Measurements from ENCODE around the gene RASSF7. TPM values are rescaled to one million over a fixed set of nuclear protein-coding genes. Genes with fewer than 3 reads are reported as not detected.

The RASSF7 gene
- total RNA-seq, 1 donor from 2014 or later, result 19.8 TPM

GRCh38 chr11:536841-537621, 23.7 kb upstream of the RASSF7 start, which contains the start of gene LRRC56:
LRRC56 (plus strand) TSS chr11:537527; CDS start chr11:540685, 3,158 bp downstream.
- H3K4me1 Mint-ChIP-seq (ENCODE audit: low read depth), result peaks cover 9% of the 10 kb centered on the region
- peak within 1 kb of the TSS; percentile 87 for H3K4me3 Mint-ChIP-seq
- intact Hi-C loops (cut with micrococcal nuclease), result loop anchor here (1.0 to 5.0 kb wide), 8 partner anchors 18 to 185 kb away; partner anchors contain the start of genes LMNTD2, PHRF1, PTDSS2 and RASSF7
- H3K9me3 Mint-ChIP-seq, result no peaks in the 10 kb centered on the region
- H3K36me3 Mint-ChIP-seq (ENCODE audit: low read depth), result peaks cover under 1% of the 10 kb centered on the region
- H3K27ac Mint-ChIP-seq, result peak within 1 kb of the TSS; percentile 89
- no peaks in the 10 kb centered on the region for H3K27me3 Mint-ChIP-seq (ENCODE audit: insufficient read depth)
- DNase-seq (ENCODE audit: low spot score), result peak; percentile 77

DNA sequence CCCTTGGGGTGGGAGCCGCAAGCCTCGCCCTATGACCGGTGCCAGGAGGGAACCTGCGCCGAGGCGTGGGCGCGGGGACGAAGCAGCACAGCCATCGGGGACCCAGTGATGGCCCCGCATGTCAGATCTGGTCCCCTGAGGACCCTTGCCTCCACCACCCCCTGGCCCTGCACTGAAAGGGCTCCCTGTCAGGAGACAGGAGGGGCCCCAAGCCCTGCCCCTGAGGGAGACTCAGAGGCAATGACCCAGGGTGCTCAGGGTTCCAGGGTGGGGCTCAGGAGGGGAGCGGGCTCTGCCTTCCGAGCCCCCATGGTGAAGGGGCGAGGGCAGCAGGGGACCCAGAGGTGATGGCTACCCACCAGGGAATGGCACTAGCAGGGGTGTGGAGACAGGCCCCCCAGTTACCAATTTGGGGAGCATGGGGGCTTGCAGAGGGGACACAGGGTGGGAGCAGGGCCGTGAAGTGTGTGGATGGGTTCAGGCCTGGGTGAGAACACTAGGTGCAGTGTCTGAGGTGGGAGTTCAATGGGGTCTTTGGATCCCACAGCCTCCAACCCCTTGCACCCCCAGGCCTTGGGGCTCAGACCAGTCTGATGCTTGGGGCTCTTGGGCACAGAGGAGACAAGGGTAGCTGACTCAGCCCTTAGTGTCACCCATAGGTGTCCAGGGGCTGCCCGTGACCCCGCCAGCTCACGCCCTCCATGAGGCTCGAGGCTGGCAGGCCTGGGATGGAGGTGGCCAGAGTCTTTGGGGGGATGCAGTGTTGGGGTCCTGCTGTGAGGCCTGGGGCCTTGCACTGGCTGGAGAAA, 22.9 kb upstream of the RASSF7 start:
- H3K27me3 Mint-ChIP-seq (ENCODE audit: insufficient read depth), result no peaks in the 10 kb centered on the region
- H3K36me3 Mint-ChIP-seq (ENCODE audit: low read depth), result peaks cover 1% of the 10 kb centered on the region
- H3K27ac Mint-ChIP-seq, result peak overlapping the region; percentile 40
- H3K4me1 Mint-ChIP-seq (ENCODE audit: low read depth), result peaks cover 9% of the 10 kb centered on the region
- intact Hi-C loops (cut with micrococcal nuclease), result loop anchor here (1.0 to 5.0 kb wide), 8 partner anchors 17 to 184 kb away; partner anchors contain the start of genes LMNTD2, PHRF1, PTDSS2 and RASSF7
- peak overlapping the region; percentile 53 for H3K4me3 Mint-ChIP-seq
- H3K9me3 Mint-ChIP-seq, result no peaks in the 10 kb centered on the region
- DNase-seq (ENCODE audit: low spot score), result no peak

DNA sequence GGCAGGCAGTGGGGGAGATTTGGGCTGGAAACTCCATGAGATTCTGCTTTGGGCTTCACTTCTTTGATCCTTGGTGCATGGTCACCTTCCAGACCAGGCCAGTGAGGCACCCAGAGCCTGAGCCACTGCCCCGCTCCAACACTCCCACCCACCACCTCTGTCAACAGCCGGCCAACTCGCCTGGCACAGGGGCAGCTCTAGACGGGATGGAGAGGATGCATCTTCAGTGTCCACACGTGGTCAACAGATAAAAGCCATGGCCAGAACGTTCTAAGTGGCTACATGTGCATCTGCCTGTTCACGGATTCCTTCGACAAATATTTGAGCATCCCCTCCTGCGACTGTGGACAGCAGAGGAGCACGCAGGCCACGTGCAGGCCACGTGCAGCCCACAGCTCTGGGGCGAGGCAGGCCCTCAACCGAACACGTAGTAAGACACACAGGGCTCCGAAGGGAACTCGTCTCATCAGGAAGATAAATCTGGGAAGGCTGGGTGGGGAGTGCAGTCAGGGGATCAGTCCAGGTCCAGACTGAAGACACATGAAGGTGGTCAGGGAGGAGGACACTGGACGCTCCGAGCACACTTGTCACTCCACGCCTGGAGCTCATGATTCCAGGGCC, 22.2 kb upstream of the RASSF7 start:
- H3K27ac Mint-ChIP-seq, result no peak overlapping the region
- peaks cover 9% of the 10 kb centered on the region for H3K4me1 Mint-ChIP-seq (ENCODE audit: low read depth)
- DNase-seq (ENCODE audit: low spot score), result no peak
- H3K4me3 Mint-ChIP-seq, result no peak overlapping the region
- H3K9me3 Mint-ChIP-seq, result no peaks in the 10 kb centered on the region
- H3K36me3 Mint-ChIP-seq (ENCODE audit: low read depth), result peaks cover 1% of the 10 kb centered on the region
- intact Hi-C loops (cut with micrococcal nuclease), result loop anchor here (5.0 kb wide), 1 partner anchor 184 kb away; no protein-coding TSS in a partner anchor
- no peaks in the 10 kb centered on the region for H3K27me3 Mint-ChIP-seq (ENCODE audit: insufficient read depth)

GRCh38 chr11:539971-540481, 20.7 kb upstream of the RASSF7 start:
- Mint-ChIP-seq H3K27me3 (ENCODE audit: insufficient read depth) (no peaks in the 10 kb centered on the region), H3K36me3 (ENCODE audit: low read depth) (peaks cover 1% of the 10 kb centered on the region)
- intact Hi-C loops (cut with micrococcal nuclease), result loop anchor here (5.0 kb wide), 1 partner anchor 182 kb away; no protein-coding TSS in a partner anchor

DNA sequence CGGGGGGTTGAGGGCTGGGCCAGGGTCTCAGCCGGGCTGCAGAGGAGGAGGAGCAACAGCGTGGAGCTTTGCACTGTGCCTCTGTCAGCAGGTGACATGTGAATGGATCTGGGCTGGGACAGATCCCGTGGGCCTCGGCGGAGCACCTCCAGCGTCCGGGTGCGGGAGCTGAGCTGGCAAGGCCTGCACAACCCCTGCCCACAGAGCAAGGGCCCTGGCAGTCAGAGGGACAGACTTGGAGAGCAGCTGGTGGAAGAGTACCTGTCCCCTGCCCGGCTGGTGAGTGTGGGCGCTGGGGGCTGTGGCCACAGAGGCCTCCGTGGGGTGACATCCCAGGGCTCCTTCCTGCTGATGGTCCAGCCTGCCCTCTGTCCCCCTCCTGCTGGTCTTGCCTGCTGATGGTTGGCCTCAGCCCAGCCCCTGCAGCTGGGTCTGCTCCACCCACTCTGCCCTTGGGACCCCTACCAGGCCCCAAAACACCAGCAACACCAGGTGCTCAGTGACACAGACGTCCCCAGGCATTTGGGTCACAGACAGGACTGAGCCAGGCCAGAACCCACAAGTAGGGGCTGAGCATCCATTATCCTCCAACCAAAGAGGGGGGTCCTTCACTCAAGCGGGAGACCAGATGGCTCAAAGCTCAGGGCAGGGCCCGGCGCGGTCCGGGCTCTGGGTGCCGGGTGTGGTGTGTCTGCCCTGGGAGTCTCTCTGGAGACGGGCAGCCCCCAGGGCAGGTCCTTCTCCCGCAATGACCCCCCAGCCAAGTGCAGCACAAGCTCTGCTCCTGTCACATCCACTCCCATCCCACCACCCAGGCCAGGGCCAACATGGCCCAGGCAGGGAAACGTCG, 20.0 kb upstream of the RASSF7 start:
- intact Hi-C loops (cut with micrococcal nuclease), result no loop called here
- Mint-ChIP-seq H3K27ac (no peak overlapping the region), H3K27me3 (ENCODE audit: insufficient read depth) (no peaks in the 10 kb centered on the region), H3K4me1 (ENCODE audit: low read depth) (peaks cover 4% of the 10 kb centered on the region), H3K36me3 (ENCODE audit: low read depth) (peaks cover 1% of the 10 kb centered on the region), H3K4me3 (no peak overlapping the region), H3K9me3 (no peaks in the 10 kb centered on the region)
- DNase-seq (ENCODE audit: low spot score), result no peak

More at GRCh38 chr11:539971-540481, 20.7 kb upstream of the RASSF7 start:
- Mint-ChIP-seq H3K4me3 (no peak overlapping the region), H3K9me3 (no peaks in the 10 kb centered on the region), H3K4me1 (ENCODE audit: low read depth) (peaks cover 4% of the 10 kb centered on the region), H3K27ac (no peak overlapping the region)
- no peak for DNase-seq (ENCODE audit: low spot score)

DNA sequence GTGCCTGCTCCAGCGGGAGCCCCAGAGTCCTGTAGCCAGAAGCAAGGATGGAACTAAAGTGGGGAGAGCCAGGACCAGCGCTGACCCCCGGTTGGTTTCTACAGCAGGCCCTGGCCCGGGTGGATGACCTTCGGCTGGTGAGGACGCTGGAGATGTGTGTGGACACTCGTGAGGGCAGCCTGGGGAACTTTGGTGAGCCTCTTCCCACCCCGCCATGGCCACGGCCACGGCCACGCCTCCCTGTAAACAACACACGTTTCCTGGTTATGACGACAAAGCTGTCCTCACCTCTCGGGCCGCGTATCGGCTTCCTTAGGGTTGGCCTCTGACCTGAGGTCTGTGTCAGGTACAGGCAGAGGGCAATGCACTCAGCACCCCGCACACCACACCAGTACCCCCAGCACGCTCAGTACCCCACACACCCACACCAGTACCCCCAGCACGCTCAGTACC, 19.3 kb upstream of the RASSF7 start:
- Mint-ChIP-seq H3K27me3 (ENCODE audit: insufficient read depth) (no peaks in the 10 kb centered on the region), H3K4me1 (ENCODE audit: low read depth) (no peaks in the 10 kb centered on the region), H3K36me3 (ENCODE audit: low read depth) (peaks cover 1% of the 10 kb centered on the region), H3K27ac (no peak overlapping the region), H3K4me3 (no peak overlapping the region), H3K9me3 (no peaks in the 10 kb centered on the region)
- intact Hi-C loops (cut with micrococcal nuclease), result no loop called here
- DNase-seq (ENCODE audit: low spot score), result no peak

DNA sequence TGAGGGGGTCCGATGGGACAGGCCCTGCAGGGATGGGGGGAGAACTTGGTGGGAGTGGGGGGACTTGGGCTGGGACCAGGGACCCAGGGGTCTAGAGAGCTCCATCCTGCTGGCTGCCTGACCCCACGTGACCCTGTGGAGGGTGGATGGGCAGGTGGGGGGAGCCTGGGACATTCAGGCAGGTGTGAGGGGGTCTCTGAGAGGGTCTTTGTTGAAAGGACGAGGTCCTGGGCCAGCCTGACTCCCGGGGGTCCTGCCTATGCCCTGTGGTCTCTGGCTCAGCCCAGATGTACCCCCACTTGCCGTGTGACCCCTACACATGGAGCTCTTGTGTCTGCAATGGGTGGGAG, 16.0 kb upstream of the RASSF7 start:
- Mint-ChIP-seq H3K27ac (no peak overlapping the region), H3K4me3 (no peak overlapping the region), H3K9me3 (no peaks in the 10 kb centered on the region), H3K27me3 (ENCODE audit: insufficient read depth) (peaks cover 3% of the 10 kb centered on the region), H3K4me1 (ENCODE audit: low read depth) (no peaks in the 10 kb centered on the region), H3K36me3 (ENCODE audit: low read depth) (peaks cover 1% of the 10 kb centered on the region)
- DNase-seq (ENCODE audit: low spot score), result no peak
- intact Hi-C loops (cut with micrococcal nuclease), result no loop called here

- no peak overlapping the region for H3K4me3 Mint-ChIP-seq
- peaks cover 3% of the 10 kb centered on the region for H3K27me3 Mint-ChIP-seq (ENCODE audit: insufficient read depth)
- no peak for DNase-seq (ENCODE audit: low spot score)
- no peaks in the 10 kb centered on the region for H3K9me3 Mint-ChIP-seq
- H3K4me1 Mint-ChIP-seq (ENCODE audit: low read depth), result no peaks in the 10 kb centered on the region
- no peak overlapping the region for H3K27ac Mint-ChIP-seq
- intact Hi-C loops (cut with micrococcal nuclease), result no loop called here
- peaks cover 1% of the 10 kb centered on the region for H3K36me3 Mint-ChIP-seq (ENCODE audit: low read depth)
Observed at GRCh38 chr11:545171-545570, 15.6 kb upstream of the RASSF7 start.

- H3K36me3 Mint-ChIP-seq (ENCODE audit: low read depth), result no peaks in the 10 kb centered on the region
- H3K27ac Mint-ChIP-seq, result no peak overlapping the region
- DNase-seq (ENCODE audit: low spot score), result no peak
- no peaks in the 10 kb centered on the region for H3K4me1 Mint-ChIP-seq (ENCODE audit: low read depth)
- H3K27me3 Mint-ChIP-seq (ENCODE audit: insufficient read depth), result peaks cover 3% of the 10 kb centered on the region
- no peak overlapping the region for H3K4me3 Mint-ChIP-seq
- H3K9me3 Mint-ChIP-seq, result no peaks in the 10 kb centered on the region
- intact Hi-C loops (cut with micrococcal nuclease), result no loop called here
Observed at GRCh38 chr11:548700-549603, 11.8 kb upstream of the RASSF7 start.

DNA sequence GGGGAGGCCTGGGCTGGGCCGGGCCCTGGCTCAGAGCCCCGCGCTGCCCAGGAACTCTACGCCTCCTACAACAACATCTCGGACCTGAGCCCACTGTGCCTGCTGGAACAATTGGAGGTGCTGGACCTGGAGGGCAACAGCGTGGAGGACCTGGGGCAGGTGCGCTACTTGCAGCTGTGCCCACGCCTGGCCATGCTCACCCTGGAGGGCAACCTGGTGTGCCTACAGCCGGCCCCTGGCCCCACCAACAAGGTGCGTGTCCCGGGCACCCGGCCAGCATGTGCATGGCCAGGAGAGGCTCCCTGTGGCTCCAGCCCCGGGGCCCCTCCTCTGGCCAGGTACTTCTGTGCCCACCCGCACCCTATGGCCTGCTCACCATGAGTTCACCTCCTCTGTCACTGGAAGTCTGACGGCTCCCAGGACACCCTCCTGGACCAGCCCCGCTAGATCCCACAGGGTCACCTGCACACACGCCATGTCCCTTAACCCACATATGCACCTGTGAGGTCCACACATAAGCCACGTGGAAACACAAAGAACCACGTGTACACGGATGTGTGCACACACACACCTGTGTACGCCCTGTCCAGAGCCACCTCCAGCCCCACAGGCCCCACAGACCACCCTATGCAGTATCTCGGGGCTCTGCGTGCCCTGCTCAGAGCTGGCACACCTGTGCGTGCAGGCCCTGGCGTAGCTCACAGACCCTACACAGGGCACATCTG, 10.6 kb upstream of the RASSF7 start:
- Mint-ChIP-seq H3K27me3 (ENCODE audit: insufficient read depth) (peaks cover 3% of the 10 kb centered on the region), H3K4me3 (no peak overlapping the region), H3K9me3 (no peaks in the 10 kb centered on the region), H3K4me1 (ENCODE audit: low read depth) (no peaks in the 10 kb centered on the region), H3K27ac (no peak overlapping the region), H3K36me3 (ENCODE audit: low read depth) (no peaks in the 10 kb centered on the region)
- DNase-seq (ENCODE audit: low spot score), result no peak
- intact Hi-C loops (cut with micrococcal nuclease), result no loop called here

DNA sequence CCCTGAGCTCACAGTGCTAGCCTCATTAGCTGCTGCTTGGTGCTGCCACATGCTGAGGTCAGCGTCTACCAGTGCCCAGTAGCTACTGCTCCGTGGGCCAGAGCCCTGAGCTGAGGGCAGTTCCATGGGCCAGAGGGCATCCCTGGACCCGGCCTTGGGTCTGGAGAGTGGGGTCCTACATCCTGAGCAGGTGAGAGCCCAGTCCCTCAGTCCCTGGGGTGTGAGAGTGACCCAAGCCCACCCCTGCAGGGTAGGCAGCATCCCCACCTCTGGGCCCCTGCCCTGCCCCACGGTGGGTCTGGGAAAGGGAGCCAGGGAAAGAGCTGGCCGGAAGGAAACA, 10.1 kb upstream of the RASSF7 start:
- intact Hi-C loops (cut with micrococcal nuclease), result no loop called here
- no peaks in the 10 kb centered on the region for H3K36me3 Mint-ChIP-seq (ENCODE audit: low read depth)
- H3K4me3 Mint-ChIP-seq, result no peak overlapping the region
- H3K9me3 Mint-ChIP-seq, result no peaks in the 10 kb centered on the region
- H3K27me3 Mint-ChIP-seq (ENCODE audit: insufficient read depth), result peaks cover 3% of the 10 kb centered on the region
- no peak for DNase-seq (ENCODE audit: low spot score)
- no peak overlapping the region for H3K27ac Mint-ChIP-seq
- H3K4me1 Mint-ChIP-seq (ENCODE audit: low read depth), result no peaks in the 10 kb centered on the region
